ENCODE data around the gene ITPKA.

Gene ITPKA

DNA sequence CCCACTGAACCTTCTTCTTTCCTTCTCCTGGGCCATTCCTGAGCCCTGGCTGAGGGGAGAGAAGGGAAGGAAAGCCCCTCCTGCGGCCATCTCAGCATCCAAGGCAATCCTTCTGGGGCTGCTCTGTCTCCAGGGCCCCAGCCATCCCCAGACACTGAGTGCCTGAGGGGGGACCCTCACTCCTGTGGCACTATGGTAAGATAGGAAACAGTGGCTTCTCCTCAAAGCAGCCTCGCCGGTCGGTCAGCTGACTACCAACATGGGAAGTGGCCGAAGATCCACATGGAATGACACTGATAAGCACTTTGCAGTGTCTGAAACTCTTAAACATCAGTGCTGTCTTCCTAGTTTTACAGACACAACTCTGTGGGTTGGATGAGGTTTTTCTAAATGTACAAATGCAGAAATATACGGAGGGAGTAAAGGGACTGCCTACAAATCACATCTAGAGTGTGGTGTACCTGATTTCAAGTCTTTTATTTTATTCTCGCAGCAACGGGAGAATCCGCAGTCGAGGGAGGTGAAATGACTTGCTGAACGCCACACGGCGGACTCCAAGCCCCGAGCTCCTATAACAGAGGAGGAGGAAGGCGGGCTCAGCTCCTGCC is 973 bp upstream of the ITPKA start:
- no peak overlapping the region for H3K4ac ChIP-seq (ENCODE audit: low read depth, low read length)
- H3K79me2 ChIP-seq (ENCODE audit: control insufficient read depth, insufficient read depth, low read length): no peaks in the 10 kb centered on the region
- peak overlapping the region; percentile 94 for H3K4me2 ChIP-seq (ENCODE audit: low read length)
- H4K8ac ChIP-seq (ENCODE audit: low read depth, low read length): no peak overlapping the region
- peak overlapping the region; percentile 45 for H3K23ac ChIP-seq (ENCODE audit: low read length)
- no peak overlapping the region for H2AK5ac ChIP-seq (ENCODE audit: low read length)
- no peak overlapping the region for H3K4me3 ChIP-seq (ENCODE audit: low read length)
- peak overlapping the region; percentile 42 for H3K56ac ChIP-seq (ENCODE audit: low read length)
- H3K79me1 ChIP-seq (ENCODE audit: low read length): no peaks in the 10 kb centered on the region
- no CpG with 5 or more reads among the region's 15 CpGs for WGBS (ENCODE audit: extremely low coverage, insufficient coverage, low lambda C conversion rate)
- peak overlapping the region; percentile 20 for H3K9ac ChIP-seq (ENCODE audit: low read length)
- DNase-seq: no peak
- H3K4me1 ChIP-seq (ENCODE audit: control insufficient read depth, low read depth, low read length): peaks cover 4% of the 10 kb centered on the region
- no peak overlapping the region for H3K18ac ChIP-seq (ENCODE audit: low read length)
- H3K27me3 ChIP-seq (ENCODE audit: insufficient read depth, low read length, poor library complexity): peaks cover 41% of the 10 kb centered on the region
- H3K36me3 ChIP-seq (ENCODE audit: control insufficient read depth, insufficient read depth, low read length): no peaks in the 10 kb centered on the region
- H2BK15ac ChIP-seq (replicated peaks; ENCODE audit: low read depth): no peak overlapping the region
- no peak overlapping the region for H4K5ac ChIP-seq (ENCODE audit: low read length)
- H2BK5ac ChIP-seq (ENCODE audit: low read length): no peak overlapping the region
- H2BK120ac ChIP-seq (ENCODE audit: low read depth, low read length): no peak overlapping the region
- no peak overlapping the region for H3K27ac ChIP-seq (ENCODE audit: low read depth, low read length)

DNA sequence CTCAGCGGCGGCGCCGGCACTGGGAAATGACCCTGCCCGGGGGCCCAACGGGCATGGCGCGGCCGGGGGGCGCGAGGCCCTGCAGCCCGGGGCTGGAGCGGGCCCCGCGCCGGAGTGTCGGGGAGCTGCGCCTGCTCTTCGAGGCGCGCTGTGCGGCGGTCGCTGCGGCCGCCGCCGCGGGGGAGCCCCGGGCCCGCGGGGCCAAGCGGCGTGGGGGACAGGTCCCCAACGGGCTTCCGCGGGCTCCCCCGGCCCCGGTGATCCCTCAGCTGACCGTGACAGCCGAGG is 172 bp downstream of the ITPKA start:
- no peak overlapping the region for H2AK5ac ChIP-seq (ENCODE audit: low read length)
- no CpG with 5 or more reads among the region's 41 CpGs for WGBS (ENCODE audit: extremely low coverage, insufficient coverage, low lambda C conversion rate)

DNA sequence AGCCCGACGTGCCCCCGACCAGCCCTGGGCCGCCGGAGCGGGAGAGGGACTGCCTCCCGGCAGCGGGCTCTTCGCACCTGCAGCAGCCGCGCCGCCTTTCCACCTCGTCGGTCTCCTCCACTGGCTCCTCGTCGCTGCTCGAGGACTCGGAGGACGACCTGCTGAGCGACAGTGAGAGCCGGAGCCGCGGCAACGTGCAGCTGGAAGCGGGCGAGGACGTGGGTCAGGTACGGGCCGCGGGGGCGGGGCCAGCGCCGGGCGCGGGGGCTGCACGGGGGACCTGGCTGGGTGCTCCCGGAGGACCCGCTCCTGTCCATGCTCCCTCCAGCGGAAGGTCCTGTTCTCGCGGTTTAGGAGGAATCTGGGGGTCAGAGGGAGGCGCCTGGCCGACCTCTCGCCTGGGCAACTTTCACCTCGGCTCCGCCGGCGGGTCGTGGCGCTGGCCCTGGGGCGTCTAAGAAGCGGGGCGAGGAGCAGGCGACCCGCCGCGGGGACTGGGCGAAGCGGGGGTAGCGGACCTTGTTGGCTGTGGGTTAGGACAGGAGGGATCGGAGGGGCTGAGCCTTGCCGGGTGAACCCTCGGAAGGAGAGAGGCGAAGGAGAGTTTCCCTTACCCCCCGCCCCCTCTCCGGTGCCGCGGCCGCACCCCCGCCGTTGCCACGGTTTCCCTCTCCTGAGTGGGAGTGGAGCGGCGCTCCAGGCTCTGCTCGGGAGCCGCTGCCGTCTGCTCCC is 682 bp downstream of the ITPKA start:
- H3K79me2 ChIP-seq (ENCODE audit: control insufficient read depth, insufficient read depth, low read length): no peaks in the 10 kb centered on the region
- H3K27ac ChIP-seq (ENCODE audit: low read depth, low read length): no peak overlapping the region
- peaks cover 4% of the 10 kb centered on the region for H3K4me1 ChIP-seq (ENCODE audit: control insufficient read depth, low read depth, low read length)
- H3K4ac ChIP-seq (ENCODE audit: low read depth, low read length): no peak overlapping the region
- DNase-seq: peak; percentile 70
- peaks cover 52% of the 10 kb centered on the region for H3K27me3 ChIP-seq (ENCODE audit: insufficient read depth, low read length, poor library complexity)
- H3K36me3 ChIP-seq (ENCODE audit: control insufficient read depth, insufficient read depth, low read length): no peaks in the 10 kb centered on the region
- no peak overlapping the region for H2BK5ac ChIP-seq (ENCODE audit: low read length)
- H2BK15ac ChIP-seq (replicated peaks; ENCODE audit: low read depth): no peak overlapping the region
- no peak overlapping the region for H4K5ac ChIP-seq (ENCODE audit: low read length)
- H3K4me3 ChIP-seq (ENCODE audit: low read length): no peak overlapping the region
- no peak overlapping the region for H3K56ac ChIP-seq (ENCODE audit: low read length)
- H4K8ac ChIP-seq (ENCODE audit: low read depth, low read length): no peak overlapping the region
- H2BK120ac ChIP-seq (ENCODE audit: low read depth, low read length): no peak overlapping the region
- H3K23ac ChIP-seq (ENCODE audit: low read length): no peak overlapping the region
- H3K79me1 ChIP-seq (ENCODE audit: low read length): no peaks in the 10 kb centered on the region
- H3K9ac ChIP-seq (ENCODE audit: low read length): no peak overlapping the region
- H3K18ac ChIP-seq (ENCODE audit: low read length): no peak overlapping the region
- no peak overlapping the region for H2AK5ac ChIP-seq (ENCODE audit: low read length)
- WGBS (ENCODE audit: extremely low coverage, insufficient coverage, low lambda C conversion rate): no CpG with 5 or more reads among the region's 77 CpGs
- H3K4me2 ChIP-seq (ENCODE audit: low read length): peak overlapping the region; percentile 11

More for the DNA sequence above, 172 bp downstream of the ITPKA start:
- peaks cover 48% of the 10 kb centered on the region for H3K27me3 ChIP-seq (ENCODE audit: insufficient read depth, low read length, poor library complexity)
- H2BK15ac ChIP-seq (replicated peaks; ENCODE audit: low read depth): no peak overlapping the region
- no peak overlapping the region for H2BK120ac ChIP-seq (ENCODE audit: low read depth, low read length)
- peak overlapping the region; percentile 11 for H3K4me2 ChIP-seq (ENCODE audit: low read length)
- H3K56ac ChIP-seq (ENCODE audit: low read length): no peak overlapping the region
- no peak overlapping the region for H3K27ac ChIP-seq (ENCODE audit: low read depth, low read length)
- no peak overlapping the region for H3K18ac ChIP-seq (ENCODE audit: low read length)
- H3K79me2 ChIP-seq (ENCODE audit: control insufficient read depth, insufficient read depth, low read length): no peaks in the 10 kb centered on the region
- H2BK5ac ChIP-seq (ENCODE audit: low read length): no peak overlapping the region
- peaks cover 4% of the 10 kb centered on the region for H3K4me1 ChIP-seq (ENCODE audit: control insufficient read depth, low read depth, low read length)
- H3K36me3 ChIP-seq (ENCODE audit: control insufficient read depth, insufficient read depth, low read length): no peaks in the 10 kb centered on the region
- no peaks in the 10 kb centered on the region for H3K79me1 ChIP-seq (ENCODE audit: low read length)
- H4K8ac ChIP-seq (ENCODE audit: low read depth, low read length): no peak overlapping the region
- no peak overlapping the region for H3K4me3 ChIP-seq (ENCODE audit: low read length)
- no peak overlapping the region for H3K23ac ChIP-seq (ENCODE audit: low read length)
- H3K9ac ChIP-seq (ENCODE audit: low read length): no peak overlapping the region
- no peak overlapping the region for H3K4ac ChIP-seq (ENCODE audit: low read depth, low read length)
- no peak for DNase-seq
- H4K5ac ChIP-seq (ENCODE audit: low read length): no peak overlapping the region

DNA sequence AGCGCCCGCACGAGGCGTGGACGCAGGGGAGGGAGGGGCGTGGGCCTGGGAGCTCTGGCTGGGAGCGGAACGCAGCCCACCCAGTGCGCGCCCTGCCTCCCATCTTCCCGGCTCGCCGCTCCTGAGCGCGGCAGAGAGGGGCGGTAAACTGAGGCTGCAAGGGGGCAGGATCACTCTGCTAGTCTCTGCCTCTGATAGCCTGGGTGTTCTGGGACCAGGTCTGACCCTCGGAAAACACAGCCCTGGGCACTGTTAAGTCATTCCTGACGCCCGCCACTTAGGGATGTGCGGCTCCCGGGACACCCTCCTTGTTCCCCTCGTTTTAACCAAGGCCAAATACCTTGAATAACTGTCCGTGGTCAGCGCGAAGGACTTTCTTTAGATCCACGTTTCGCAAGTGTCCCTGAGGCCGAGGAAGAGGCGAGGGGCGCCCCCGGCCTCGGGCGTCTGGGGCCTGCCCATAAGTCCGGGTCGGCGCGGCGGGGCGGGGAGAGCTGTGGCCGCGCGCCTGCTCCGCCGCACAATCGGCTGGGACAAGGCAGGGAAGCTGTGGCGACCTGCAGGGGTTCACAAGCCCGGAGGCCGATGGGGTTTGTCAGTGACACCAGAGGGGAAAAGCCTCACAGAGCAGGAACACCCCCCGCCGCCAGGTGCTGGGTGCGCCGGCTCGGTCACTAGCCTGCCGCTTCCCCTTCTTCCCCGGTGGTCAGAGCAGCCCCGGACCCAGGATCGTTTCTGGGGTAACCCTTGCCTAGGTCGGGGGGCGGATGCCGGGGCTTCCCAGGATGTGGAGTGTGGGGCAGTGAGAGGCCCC is 1.5 kb downstream of the ITPKA start:
- WGBS (ENCODE audit: extremely low coverage, insufficient coverage, low lambda C conversion rate): no CpG with 5 or more reads among the region's 60 CpGs
- Histone ChIP-seq H3K79me2 (ENCODE audit: control insufficient read depth, insufficient read depth, low read length) (no peaks in the 10 kb centered on the region), H3K4me2 (ENCODE audit: low read length) (peak overlapping the region; percentile 25), H3K27me3 (ENCODE audit: insufficient read depth, low read length, poor library complexity) (peaks cover 56% of the 10 kb centered on the region), H3K4me1 (ENCODE audit: control insufficient read depth, low read depth, low read length) (peaks cover 4% of the 10 kb centered on the region), H2BK120ac (ENCODE audit: low read depth, low read length) (no peak overlapping the region), H3K9ac (ENCODE audit: low read length) (no peak overlapping the region), H3K23ac (ENCODE audit: low read length) (no peak overlapping the region), H3K4me3 (ENCODE audit: low read length) (no peak overlapping the region), H3K4ac (ENCODE audit: low read depth, low read length) (no peak overlapping the region), H2BK5ac (ENCODE audit: low read length) (no peak overlapping the region), H3K36me3 (ENCODE audit: control insufficient read depth, insufficient read depth, low read length) (no peaks in the 10 kb centered on the region), H3K27ac (ENCODE audit: low read depth, low read length) (no peak overlapping the region), H2BK15ac (replicated peaks; ENCODE audit: low read depth) (no peak overlapping the region), H4K5ac (ENCODE audit: low read length) (no peak overlapping the region), H4K8ac (ENCODE audit: low read depth, low read length) (no peak overlapping the region), H3K56ac (ENCODE audit: low read length) (peak overlapping the region; percentile 10), H2AK5ac (ENCODE audit: low read length) (no peak overlapping the region), H3K79me1 (ENCODE audit: low read length) (no peaks in the 10 kb centered on the region), H3K18ac (ENCODE audit: low read length) (no peak overlapping the region)
- peak; percentile 27 for DNase-seq

DNA sequence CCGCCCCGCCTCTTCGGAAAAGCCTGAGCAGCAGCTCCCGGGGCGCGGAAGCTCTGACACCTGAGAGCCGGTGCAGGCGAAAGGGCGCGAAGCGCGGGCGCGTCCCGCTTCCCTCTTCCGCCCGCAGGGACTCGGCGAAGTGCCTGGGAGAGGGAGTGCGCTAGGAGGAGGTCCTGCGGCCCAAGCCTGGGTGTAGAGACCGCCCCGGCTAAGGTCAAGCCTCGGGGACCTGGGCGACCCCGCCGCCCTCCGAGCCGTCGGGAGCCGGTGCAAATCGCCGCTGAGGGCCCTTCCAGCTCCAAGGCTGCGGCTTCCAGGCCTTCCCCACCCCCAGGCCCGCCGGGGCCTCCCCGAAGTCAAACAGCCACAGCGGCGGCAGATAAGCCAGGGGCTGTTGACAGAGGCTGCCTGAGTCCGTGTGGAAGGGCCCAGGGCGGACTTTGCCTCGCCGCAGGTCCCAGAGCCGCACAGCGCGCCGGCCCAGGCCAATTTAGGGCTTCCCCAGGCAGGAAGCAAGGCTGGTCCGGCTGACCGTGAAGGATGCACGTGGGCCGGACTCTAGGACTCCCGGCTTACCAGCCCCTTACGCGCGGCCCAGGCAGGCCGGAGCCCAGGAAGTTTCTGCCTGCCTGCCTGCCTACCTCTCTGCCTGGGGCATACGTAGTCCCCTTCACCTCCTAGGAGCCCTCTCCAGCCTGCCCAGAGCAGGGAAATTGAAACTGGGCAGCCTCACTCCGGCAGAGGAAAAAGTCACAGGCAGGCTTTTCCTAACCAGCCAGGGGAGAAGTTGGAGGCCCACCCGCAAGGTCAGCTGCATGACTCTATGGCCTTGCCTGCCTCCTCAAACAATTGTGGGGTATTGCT is 2.3 kb downstream of the ITPKA start:
- no peak overlapping the region for H2AK5ac ChIP-seq (ENCODE audit: low read length)
- H3K4me3 ChIP-seq (ENCODE audit: low read length): no peak overlapping the region
- H3K4ac ChIP-seq (ENCODE audit: low read depth, low read length): no peak overlapping the region
- no peak overlapping the region for H4K8ac ChIP-seq (ENCODE audit: low read depth, low read length)
- H4K5ac ChIP-seq (ENCODE audit: low read length): no peak overlapping the region
- H3K79me1 ChIP-seq (ENCODE audit: low read length): no peaks in the 10 kb centered on the region
- H3K27me3 ChIP-seq (ENCODE audit: insufficient read depth, low read length, poor library complexity): peaks cover 61% of the 10 kb centered on the region
- H3K4me2 ChIP-seq (ENCODE audit: low read length): peak overlapping the region; percentile 57
- no peak overlapping the region for H3K27ac ChIP-seq (ENCODE audit: low read depth, low read length)
- H3K56ac ChIP-seq (ENCODE audit: low read length): peak overlapping the region; percentile 50
- no CpG with 5 or more reads among the region's 59 CpGs for WGBS (ENCODE audit: extremely low coverage, insufficient coverage, low lambda C conversion rate)
- H2BK120ac ChIP-seq (ENCODE audit: low read depth, low read length): no peak overlapping the region
- H3K18ac ChIP-seq (ENCODE audit: low read length): no peak overlapping the region
- no peak overlapping the region for H2BK5ac ChIP-seq (ENCODE audit: low read length)
- H3K36me3 ChIP-seq (ENCODE audit: control insufficient read depth, insufficient read depth, low read length): no peaks in the 10 kb centered on the region
- H2BK15ac ChIP-seq (replicated peaks; ENCODE audit: low read depth): no peak overlapping the region
- H3K4me1 ChIP-seq (ENCODE audit: control insufficient read depth, low read depth, low read length): peaks cover 4% of the 10 kb centered on the region
- H3K23ac ChIP-seq (ENCODE audit: low read length): no peak overlapping the region
- H3K79me2 ChIP-seq (ENCODE audit: control insufficient read depth, insufficient read depth, low read length): no peaks in the 10 kb centered on the region
- DNase-seq: peak; percentile 63
- peak overlapping the region; percentile 41 for H3K9ac ChIP-seq (ENCODE audit: low read length)
